ENCODE measurements around the gene PHLDA1.
"Not testable (repeated sequence)": the region's sequence is repeated elsewhere in the genome, so short reads cannot be mapped to it uniquely, and the experiment has no call there.

The PHLDA1 gene

DNA sequence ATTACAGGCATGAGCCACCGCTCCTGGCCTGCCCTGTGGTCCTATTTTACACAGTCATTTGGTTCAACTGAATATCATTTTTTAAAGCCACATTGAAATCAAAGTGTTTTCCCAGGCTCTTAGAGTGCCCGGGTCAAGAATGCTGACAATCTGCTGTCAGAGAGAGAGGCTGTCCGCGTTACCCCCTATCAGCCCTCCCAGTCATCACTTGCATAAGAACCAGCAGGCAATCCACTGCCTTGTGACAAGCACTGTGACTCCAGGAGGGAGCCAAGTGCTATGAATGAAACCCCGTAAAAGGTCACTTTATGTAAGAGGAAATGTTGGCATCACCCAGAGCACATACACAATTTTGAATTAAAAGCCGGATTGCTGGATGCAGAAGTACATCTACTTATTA lies 13.5 kb downstream of the PHLDA1 start:
- DNase-seq, result no peak

- DNase-seq, result no peak
These were observed 17.6 kb downstream of the PHLDA1 start for GRCh38 chr12:76014007-76014406.

- no peak for DNase-seq
These were observed 18.0 kb downstream of the PHLDA1 start for GRCh38 chr12:76013603-76014002.

DNA sequence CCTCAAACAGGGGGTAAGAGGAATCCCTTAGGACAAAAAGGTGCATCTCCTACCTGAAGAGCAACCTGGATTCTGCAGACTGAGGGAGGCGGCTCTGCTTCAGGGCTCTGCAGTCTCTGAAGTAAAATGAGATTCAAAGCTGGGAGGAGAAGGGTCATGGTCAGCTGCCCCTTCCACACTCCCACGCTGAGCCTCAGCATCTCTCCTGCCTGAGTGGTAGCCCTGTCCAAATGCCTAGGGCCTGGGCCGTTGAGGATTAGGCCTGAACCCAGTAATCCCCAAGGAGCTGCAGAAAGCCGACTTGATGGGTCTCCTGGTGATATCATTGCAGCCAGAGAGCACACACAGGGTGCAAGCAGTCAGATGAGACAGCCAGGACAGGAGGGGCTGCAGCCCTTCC lies 18.9 kb downstream of the PHLDA1 start:
- no peak for DNase-seq

DNA sequence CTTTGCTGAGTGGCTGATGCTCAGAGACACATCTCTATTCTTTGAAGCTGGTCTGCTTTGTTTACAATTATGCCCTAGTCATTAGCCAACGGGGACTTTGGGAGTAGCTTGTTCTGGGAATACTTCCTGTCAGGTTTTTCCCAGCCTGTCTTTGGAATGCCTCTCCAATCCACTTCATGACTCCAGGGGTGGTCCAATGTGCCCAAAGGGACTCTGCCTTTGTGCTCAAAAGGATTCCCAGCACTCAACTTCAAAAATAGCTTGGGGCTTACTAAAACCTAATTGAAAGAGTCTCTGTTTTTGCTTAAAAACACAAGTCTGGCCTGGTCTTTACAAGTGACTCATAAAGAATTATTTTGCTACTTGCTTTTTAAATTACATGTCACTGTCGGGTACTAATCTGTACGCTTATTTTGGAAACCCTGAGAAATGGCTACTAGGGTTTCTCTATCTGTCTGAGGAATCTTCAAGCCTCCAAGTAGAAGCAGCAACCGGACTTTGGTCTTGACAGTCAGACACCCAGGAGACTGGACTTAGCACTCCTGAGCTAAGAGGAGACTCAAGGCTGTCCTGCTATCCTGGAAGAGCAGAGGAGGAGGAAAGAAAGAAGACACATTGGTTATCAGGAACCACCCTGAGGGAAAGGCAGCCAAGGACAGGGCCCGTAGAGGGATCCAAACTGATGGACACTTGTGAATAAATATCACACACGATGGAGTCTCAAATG lies 20.7 kb downstream of the PHLDA1 start:
- no peak for DNase-seq

DNA sequence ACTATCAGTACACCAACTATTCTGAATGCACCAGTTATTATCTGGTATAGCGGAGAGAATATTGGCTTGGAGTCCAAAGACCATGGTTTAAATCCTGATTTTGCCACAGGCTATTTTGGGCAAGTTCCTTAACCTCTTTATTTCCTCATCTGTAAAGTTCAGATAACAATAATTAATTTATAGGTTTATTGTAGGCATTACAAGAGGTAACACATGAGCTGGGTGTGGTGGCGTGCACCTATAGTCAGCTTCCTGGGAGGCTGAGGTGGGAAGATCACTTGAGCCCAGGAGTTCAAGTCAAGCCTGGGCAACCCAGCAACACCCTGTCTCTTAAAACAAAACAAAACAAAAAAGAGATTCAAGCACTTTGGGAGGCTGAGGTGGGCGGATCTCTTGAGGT lies 23.1 kb downstream of the PHLDA1 start:
- DNase-seq, result no peak

DNA sequence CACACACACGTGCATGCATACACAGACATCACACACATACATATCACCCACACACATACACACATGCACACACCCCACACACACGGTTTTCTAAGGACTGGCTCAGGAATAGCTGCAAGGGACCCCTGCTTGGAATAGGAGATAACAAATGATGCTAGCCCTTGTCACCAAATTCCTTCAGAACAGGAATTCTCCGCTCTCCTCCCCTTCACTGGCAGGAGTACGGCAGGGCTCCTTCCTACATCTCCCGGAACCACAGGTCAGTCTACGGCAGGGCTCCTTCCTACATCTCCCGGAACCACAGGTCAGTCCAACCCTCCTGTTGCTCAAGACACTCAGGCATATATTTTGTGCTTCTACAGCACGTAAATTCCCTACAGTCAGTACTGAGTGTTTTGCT lies 23.9 kb downstream of the PHLDA1 start:
- DNase-seq, result no peak

GRCh38 chr12:76006028-76006925 lies 25.3 kb downstream of the PHLDA1 start:
- no peak for DNase-seq

DNA sequence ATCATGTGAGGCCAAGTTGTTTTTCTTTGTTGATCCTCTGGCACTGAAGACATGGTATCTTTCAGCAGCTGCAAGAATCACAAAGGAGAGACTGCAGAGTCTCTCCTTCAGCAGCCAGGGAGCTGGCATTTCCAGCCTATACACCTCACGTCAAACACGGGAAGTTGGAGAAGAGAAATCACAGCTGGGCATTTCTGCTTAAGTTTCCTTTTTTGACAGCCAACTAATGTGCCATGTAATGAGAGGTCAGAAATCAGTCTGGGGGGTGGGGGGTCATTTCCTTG lies 28.3 kb downstream of the PHLDA1 start:
- DNase-seq, result no peak

GRCh38 chr12:76002598-76003354 lies 28.8 kb downstream of the PHLDA1 start:
- DNase-seq, result no peak

DNA sequence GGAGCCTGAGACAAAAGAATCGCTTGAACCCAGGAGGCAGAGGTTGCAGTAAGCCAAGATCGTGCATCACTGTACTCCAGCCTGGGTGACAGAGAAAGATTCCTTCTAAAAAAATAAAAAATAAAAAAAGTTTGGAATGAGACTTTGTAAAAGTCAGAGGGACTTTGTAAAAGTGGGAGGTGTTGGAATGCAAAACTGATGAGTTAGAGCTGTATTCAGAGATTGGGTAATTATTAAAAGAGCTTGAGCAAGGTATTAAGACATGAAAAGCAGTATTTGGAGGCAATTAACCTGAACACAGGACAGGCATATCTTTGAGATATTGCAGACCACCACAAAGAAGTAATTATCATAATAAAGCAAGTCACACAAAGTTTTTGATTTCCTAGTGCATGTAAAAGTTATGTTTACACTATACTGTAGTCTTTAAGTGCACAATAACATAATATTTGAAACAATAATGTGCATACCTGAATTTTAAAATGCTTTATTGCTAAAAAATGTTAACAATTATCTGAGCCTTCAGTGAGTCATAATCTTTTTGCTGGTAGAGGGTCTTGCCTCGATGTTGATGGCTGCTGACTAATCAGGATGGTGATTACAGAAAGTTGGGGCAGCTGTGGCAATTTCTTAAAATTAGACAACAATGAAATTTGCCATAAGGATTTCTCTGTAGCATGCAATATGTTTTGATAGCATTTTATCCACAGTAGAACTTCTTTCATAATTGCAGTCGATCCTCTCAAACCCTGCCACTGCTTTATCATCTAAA lies 33.1 kb downstream of the PHLDA1 start:
- DNase-seq, result no peak

GRCh38 chr12:75997658-75998057 lies 33.9 kb downstream of the PHLDA1 start:
- no peak for DNase-seq

GRCh38 chr12:75996861-75997447 lies 34.6 kb downstream of the PHLDA1 start:
- DNase-seq, result no peak

DNA sequence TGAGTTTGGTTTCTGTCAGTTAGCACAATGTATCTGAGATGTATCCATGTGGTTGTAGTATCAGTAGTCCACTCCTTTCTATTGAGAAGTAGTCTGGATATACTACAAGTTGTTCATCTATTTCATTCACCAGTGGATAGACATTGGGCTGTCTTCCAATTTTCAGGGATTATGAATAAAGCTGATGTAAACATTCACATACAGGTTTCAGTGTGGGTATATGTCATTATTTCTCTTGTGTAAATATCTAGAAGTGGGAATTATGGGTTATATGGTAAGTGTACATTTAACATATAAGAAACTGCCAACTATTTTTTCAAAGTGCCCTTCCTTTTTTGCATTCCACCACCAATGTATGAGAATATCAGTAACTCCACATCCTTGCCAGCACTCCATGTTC lies 35.9 kb downstream of the PHLDA1 start:
- DNase-seq, result no peak

- no peak for DNase-seq
These were observed 37.4 kb downstream of the PHLDA1 start for GRCh38 chr12:75994069-75994740.

DNA sequence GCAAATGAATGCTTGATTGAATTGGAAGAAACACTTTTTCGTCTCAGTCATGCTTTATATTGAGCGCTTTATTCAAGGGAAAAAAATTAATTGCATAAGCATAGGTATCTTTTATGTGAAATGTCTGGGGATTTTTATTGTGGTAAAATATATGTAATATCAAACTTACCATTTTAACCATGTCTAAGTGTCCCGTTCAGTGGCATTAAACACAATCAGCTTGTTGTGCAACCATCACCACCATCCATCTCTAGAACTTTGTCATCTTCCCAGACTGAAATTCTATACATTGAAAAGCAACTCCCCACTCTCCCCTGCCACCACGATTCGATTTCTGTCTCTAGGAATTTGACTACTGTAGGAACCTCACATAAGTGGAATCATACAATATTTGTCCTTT lies 39.8 kb downstream of the PHLDA1 start:
- DNase-seq, result no peak

DNA sequence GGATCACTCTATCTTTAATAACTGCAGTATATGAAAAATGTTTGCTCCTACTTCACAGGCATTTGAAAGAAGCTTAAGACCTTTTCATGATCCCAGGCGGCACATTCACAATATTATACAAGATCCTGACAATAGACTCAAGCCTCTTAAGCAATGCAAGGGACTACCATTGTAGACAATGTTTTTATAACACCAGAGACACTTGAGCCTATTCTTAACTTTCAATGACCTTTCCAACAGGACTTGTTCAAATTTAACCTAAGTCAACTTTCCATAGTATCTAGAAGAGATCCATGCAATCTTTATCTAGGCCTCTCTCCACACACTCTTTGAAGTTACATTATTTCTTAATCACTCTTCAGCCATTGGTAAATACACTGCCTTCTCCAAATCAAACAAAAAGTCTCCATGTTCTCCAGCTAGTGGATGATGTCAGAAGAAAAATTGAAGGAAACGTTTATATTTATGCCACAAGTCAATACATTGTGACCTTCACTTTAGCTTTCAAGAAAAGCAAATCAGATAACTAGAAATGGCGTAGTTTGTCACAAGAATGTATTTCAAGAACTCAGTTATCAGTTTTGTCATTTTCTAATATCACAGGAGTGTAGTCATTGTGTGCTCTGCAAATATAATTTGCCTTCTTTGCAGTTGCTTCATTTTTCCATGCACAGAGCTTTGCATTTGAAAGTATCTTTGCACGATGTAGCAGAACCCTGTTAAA lies 41.2 kb downstream of the PHLDA1 start:
- no peak for DNase-seq

DNA sequence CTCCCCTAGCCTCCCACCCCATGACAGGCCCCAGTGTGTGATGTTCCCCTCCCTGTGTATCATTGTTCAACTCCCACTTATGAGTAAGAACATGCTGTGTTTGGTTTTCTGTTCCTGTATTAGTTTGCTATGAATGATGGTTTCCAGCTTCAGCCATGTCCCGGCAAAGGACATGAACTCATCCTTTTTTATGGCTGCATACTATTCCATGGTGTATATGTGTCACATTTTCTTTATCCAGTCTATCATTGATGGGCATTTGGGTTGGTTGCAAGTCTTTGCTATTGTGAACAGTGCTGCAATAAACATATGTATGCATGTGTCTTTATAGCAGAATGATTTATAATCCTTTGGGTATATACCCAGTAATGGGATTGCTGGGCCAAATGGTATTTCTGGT lies 43.9 kb downstream of the PHLDA1 start:
- not testable (repeated sequence) for DNase-seq

GRCh38 chr12:75986001-75986746 lies 45.4 kb downstream of the PHLDA1 start:
- no peak for DNase-seq

DNA sequence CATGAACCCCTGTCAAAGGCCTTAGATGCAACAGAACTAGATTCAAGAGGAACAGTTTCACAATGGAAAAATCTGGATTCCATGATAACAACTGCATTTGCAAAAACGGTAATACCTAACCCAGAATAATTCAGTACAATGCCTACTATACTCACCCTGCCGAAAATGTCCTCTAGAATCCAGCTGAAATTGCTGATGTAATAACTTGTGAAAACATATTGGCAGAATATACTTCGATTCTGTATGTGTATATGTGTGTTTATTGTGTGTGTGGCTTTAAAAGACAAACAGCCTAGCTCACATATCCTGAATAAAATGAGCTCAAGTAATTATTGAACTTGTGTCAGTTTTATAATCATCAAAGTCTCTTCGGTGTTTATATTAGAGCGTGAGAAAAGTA lies 46.0 kb downstream of the PHLDA1 start:
- no peak for DNase-seq
